HEK293 (cell line): ENCODE measurements around the gene SCRT2.
A peak's percentile ranks its signal among the peaks of the same experiment; 100 is the strongest.

ENCODE experiments used
- CTCF ChIA-PET: fragments of 350-600 bp; formaldehyde crosslinking; extraction: SDS; loops from one replicate; lab custom pipeline; 2021; ENCODE audit warnings: antibody characterized with exemption; lab: Yijun Ruan, JAX
- POLR2A ChIA-PET: fragments of 300-600 bp; formaldehyde crosslinking; extraction: SDS; loops from one replicate; lab custom pipeline; 2020; ENCODE audit warnings: antibody characterized with exemption, inconsistent platforms; lab: Yijun Ruan, JAX
- H3K27ac ChIP-seq: fragments of 200-500 bp; sonication (Bioruptor generic); 2 replicates; pipeline ENCODE4 v1.5.1; 2014; ENCODE audit warnings: low read depth, low read length, control low read depth, inconsistent platforms; ENCODE audit errors: extremely low read depth
- H3K36me3 ChIP-seq, 2 experiments: fragments of 200-500 bp in 1 of 2; sonication (Bioruptor generic) in 1 of 2; 1 replicate in 1 of 2; 2 replicates in 1 of 2; pipeline ENCODE4 v1.5.1; 2014 to 2017; ENCODE audit warnings: inconsistent platforms in 2 of 2, low read length in 2 of 2; ENCODE audit not compliant: control insufficient read depth in 2 of 2, insufficient read depth in 1 of 2
- H3K4me1 ChIP-seq: fragments of 200-500 bp; sonication (Bioruptor generic); 2 replicates; pipeline ENCODE4 v1.5.1; 2014; ENCODE audit warnings: mild to moderate bottlenecking, low read length, inconsistent platforms; ENCODE audit not compliant: control insufficient read depth, insufficient read depth
- H3K4me3 ChIP-seq: 2 replicates; pipeline ENCODE4 v1.5.1; 2011; ENCODE audit warnings: low read depth, mild to moderate bottlenecking, control low read depth, low read length, moderate library complexity
- H3K9me3 ChIP-seq: fragments of 200-500 bp; sonication (Bioruptor generic); 2 replicates; pipeline ENCODE4 v1.5.1; 2014; ENCODE audit warnings: low read depth, low read length, inconsistent platforms; ENCODE audit not compliant: control insufficient read depth, insufficient read depth
- BCL6B ChIP-seq: fragments of 450-650 bp; formaldehyde crosslinking; IDR thresholded peaks from 2 replicates; pipeline ENCODE4 v1.5.1; 2017; ENCODE audit warnings: missing biosample characterization, missing genetic modification characterization
- EGR2 ChIP-seq: fragments of 450-650 bp; formaldehyde crosslinking; IDR thresholded peaks from 2 replicates; pipeline ENCODE4 v1.5.1; 2016; ENCODE audit warnings: low read depth, missing biosample characterization, missing genetic modification characterization
- ELK4 ChIP-seq: IDR thresholded peaks from 2 replicates; pipeline ENCODE4 v1.6.1; 2011; ENCODE audit warnings: mild to moderate bottlenecking, low read depth, low read length, borderline replicate concordance
- HOXD13 ChIP-seq: sonication (generic); formaldehyde crosslinking; IDR thresholded peaks from 2 replicates; pipeline ENCODE4 v1.8.0; 2022; ENCODE audit warnings: missing genetic modification reagents, borderline replicate concordance
- IKZF3 ChIP-seq: fragments of 450-650 bp; IDR thresholded peaks from 2 replicates; pipeline ENCODE4 v1.5.0; 2018; ENCODE audit warnings: missing biosample characterization, mild to moderate bottlenecking, missing genetic modification characterization, moderate library complexity
- KLF1 ChIP-seq: fragments of 450-650 bp; formaldehyde crosslinking; IDR thresholded peaks from 2 replicates; pipeline ENCODE4 v1.5.1; 2016; ENCODE audit warnings: missing biosample characterization, missing genetic modification characterization
- SETDB1 ChIP-seq: IDR thresholded peaks from one replicate; pipeline ENCODE4 v1.6.1; 2017; ENCODE audit warnings: mild to moderate bottlenecking, low read length, moderate library complexity, mixed read lengths; ENCODE audit not compliant: insufficient read length
- ZBTB17 ChIP-seq: fragments of 450-650 bp; formaldehyde crosslinking; IDR thresholded peaks from 2 replicates; pipeline ENCODE4 v1.5.1; 2016; ENCODE audit warnings: missing biosample characterization, missing genetic modification characterization
- ZFP3 ChIP-seq: fragments of 450-650 bp; formaldehyde crosslinking; IDR thresholded peaks from 2 replicates; pipeline ENCODE4 v1.5.1; 2016; ENCODE audit warnings: low read depth, missing biosample characterization, missing genetic modification characterization
- ZFP41 ChIP-seq: fragments of 450-650 bp; formaldehyde crosslinking; IDR thresholded peaks from 2 replicates; pipeline ENCODE4 v1.5.1; 2016; ENCODE audit warnings: missing biosample characterization, missing genetic modification characterization, borderline replicate concordance
- ZNF140 ChIP-seq: fragments of 450-650 bp; formaldehyde crosslinking; IDR thresholded peaks from 2 replicates; pipeline ENCODE4 v1.5.1; 2016; ENCODE audit warnings: missing biosample characterization, missing genetic modification characterization
- ZNF175 ChIP-seq: fragments of 450-650 bp; formaldehyde crosslinking; IDR thresholded peaks from 2 replicates; pipeline ENCODE4 v1.5.1; 2016; ENCODE audit warnings: missing biosample characterization, missing genetic modification characterization
- ZNF221 ChIP-seq: fragments of 450-650 bp; formaldehyde crosslinking; IDR thresholded peaks from 2 replicates; pipeline ENCODE4 v1.5.1; 2017; ENCODE audit warnings: missing biosample characterization, missing genetic modification characterization, borderline replicate concordance
- ZNF266 ChIP-seq: fragments of 450-650 bp; formaldehyde crosslinking; IDR thresholded peaks from 2 replicates; pipeline ENCODE4 v1.5.1; 2016; ENCODE audit warnings: missing biosample characterization, missing genetic modification characterization, low read depth
- ZNF292 ChIP-seq: fragments of 450-650 bp; formaldehyde crosslinking; IDR thresholded peaks from 2 replicates; pipeline ENCODE4 v1.5.1; 2016; ENCODE audit warnings: low read depth, missing biosample characterization, missing genetic modification characterization, borderline replicate concordance
- ZNF311 ChIP-seq: fragments of 450-650 bp; formaldehyde crosslinking; IDR thresholded peaks from 2 replicates; pipeline ENCODE4 v1.5.1; 2017; ENCODE audit warnings: missing biosample characterization, missing genetic modification characterization, borderline replicate concordance
- ZNF354C ChIP-seq: fragments of 450-650 bp; formaldehyde crosslinking; IDR thresholded peaks from 2 replicates; pipeline ENCODE4 v1.5.1; 2016; ENCODE audit warnings: missing biosample characterization, missing genetic modification characterization, low read depth, borderline replicate concordance
- ZNF394 ChIP-seq: fragments of 450-650 bp; formaldehyde crosslinking; IDR thresholded peaks from 2 replicates; pipeline ENCODE4 v1.5.1; 2016; ENCODE audit warnings: missing biosample characterization, missing genetic modification characterization, mild to moderate bottlenecking, moderate library complexity, borderline replicate concordance
- ZNF488 ChIP-seq: fragments of 450-650 bp; formaldehyde crosslinking; IDR thresholded peaks from 2 replicates; pipeline ENCODE4 v1.5.1; 2016; ENCODE audit warnings: missing biosample characterization, missing genetic modification characterization
- ZNF548 ChIP-seq: fragments of 450-650 bp; formaldehyde crosslinking; IDR thresholded peaks from 2 replicates; pipeline ENCODE4 v1.5.1; 2016; ENCODE audit warnings: missing biosample characterization, missing genetic modification characterization
- ZNF549 ChIP-seq: fragments of 450-650 bp; IDR thresholded peaks from 2 replicates; pipeline ENCODE4 v1.5.1; 2018; ENCODE audit warnings: missing biosample characterization, missing genetic modification characterization, mild to moderate bottlenecking, inconsistent platforms, moderate library complexity
- ZNF621 ChIP-seq: fragments of 450-650 bp; formaldehyde crosslinking; IDR thresholded peaks from 2 replicates; pipeline ENCODE4 v1.5.1; 2017; ENCODE audit warnings: missing biosample characterization, missing genetic modification characterization
- ZNF670 ChIP-seq: fragments of 450-650 bp; formaldehyde crosslinking; IDR thresholded peaks from 2 replicates; pipeline ENCODE4 v1.5.1; 2016; ENCODE audit warnings: missing biosample characterization, missing genetic modification characterization, low read depth
- ZNF701 ChIP-seq: fragments of 450-650 bp; formaldehyde crosslinking; IDR thresholded peaks from 2 replicates; pipeline ENCODE4 v1.5.1; 2016; ENCODE audit warnings: missing biosample characterization, missing genetic modification characterization
- ZNF76 ChIP-seq: fragments of 450-650 bp; formaldehyde crosslinking; IDR thresholded peaks from 2 replicates; pipeline ENCODE4; 2016; ENCODE audit warnings: low read depth, missing biosample characterization, missing genetic modification characterization, borderline replicate concordance
- ZNF792 ChIP-seq: fragments of 450-650 bp; formaldehyde crosslinking; IDR thresholded peaks from 2 replicates; pipeline ENCODE4 v1.5.1; 2016; ENCODE audit warnings: missing biosample characterization, missing genetic modification characterization
- TF ChIP-seq, protein P1 (sequence below): fragments of 450-650 bp; formaldehyde crosslinking; IDR thresholded peaks from 2 replicates; pipeline ENCODE4 v1.5.1; 2017; ENCODE audit warnings: missing biosample characterization, mild to moderate bottlenecking, missing genetic modification characterization, moderate library complexity
- TF ChIP-seq, protein P2 (sequence below): fragments of 450-650 bp; formaldehyde crosslinking; IDR thresholded peaks from 2 replicates; pipeline ENCODE4 v1.5.1; 2016; ENCODE audit warnings: missing biosample characterization, missing genetic modification characterization
- TF ChIP-seq, protein P3 (sequence below): fragments of 450-650 bp; formaldehyde crosslinking; IDR thresholded peaks from 2 replicates; pipeline ENCODE4 v1.5.1; 2016; ENCODE audit warnings: missing biosample characterization, missing genetic modification characterization, borderline replicate concordance

Gene SCRT2

DNA sequence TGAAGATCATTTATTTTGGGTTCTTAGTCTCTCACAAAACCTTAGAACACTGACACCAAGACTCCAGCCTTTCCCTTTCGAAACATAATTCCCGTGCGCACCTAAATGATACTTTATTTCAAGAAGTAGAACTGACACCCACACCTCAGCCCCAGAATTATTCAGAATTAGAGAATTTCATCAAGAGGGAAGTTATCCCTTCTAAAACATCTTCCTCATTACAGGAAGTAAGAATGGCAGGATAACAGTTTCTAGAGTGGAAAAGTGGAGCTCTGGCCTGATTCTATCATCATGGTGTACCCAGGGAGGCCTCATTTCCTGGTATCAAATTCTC lies 21.2 kb downstream of the SCRT2 start (continued):
- TF ChIP-seq ZNF221 (tag by site-specific recombination) (no peak), ZNF792 (tag by site-specific recombination) (no peak), SETDB1 (no peak), ZBTB17 (tag by site-specific recombination) (no peak), ELK4 (no peak), ZNF76 (no peak), ZNF701 (tag by site-specific recombination) (no peak), ZFP41 (tag by site-specific recombination) (no peak), ZNF140 (tag by site-specific recombination) (no peak), KLF1 (tag by site-specific recombination) (no peak), ZNF621 (tag by site-specific recombination) (no peak), ZNF292 (tag by site-specific recombination) (no peak)
- TF ChIP-seq, protein P1, sequence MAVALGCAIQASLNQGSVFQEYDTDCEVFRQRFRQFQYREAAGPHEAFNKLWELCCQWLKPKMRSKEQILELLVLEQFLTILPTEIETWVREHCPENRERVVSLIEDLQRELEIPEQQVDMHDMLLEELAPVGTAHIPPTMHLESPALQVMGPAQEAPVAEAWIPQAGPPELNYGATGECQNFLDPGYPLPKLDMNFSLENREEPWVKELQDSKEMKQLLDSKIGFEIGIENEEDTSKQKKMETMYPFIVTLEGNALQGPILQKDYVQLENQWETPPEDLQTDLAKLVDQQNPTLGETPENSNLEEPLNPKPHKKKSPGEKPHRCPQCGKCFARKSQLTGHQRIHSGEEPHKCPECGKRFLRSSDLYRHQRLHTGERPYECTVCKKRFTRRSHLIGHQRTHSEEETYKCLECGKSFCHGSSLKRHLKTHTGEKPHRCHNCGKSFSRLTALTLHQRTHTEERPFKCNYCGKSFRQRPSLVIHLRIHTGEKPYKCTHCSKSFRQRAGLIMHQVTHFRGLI (tag by site-specific recombination), result no peak
- TF ChIP-seq, all 188 proteins: peak for 0

GRCh38 chr20:653590-654416 lies 21.8 kb downstream of the SCRT2 start:
- H3K4me1 ChIP-seq, result no peaks in the 10 kb centered on the region
- TF ChIP-seq ZNF175 (tag by site-specific recombination) (no peak), ZNF670 (tag by site-specific recombination) (no peak), SETDB1 (no peak), ZNF549 (tag by site-specific recombination) (no peak), ZFP3 (tag by site-specific recombination) (peak; percentile 49; the same call in 1 of the 2 replicates), ZNF354C (tag by site-specific recombination) (no peak), ZNF548 (no peak), ZNF394 (tag by site-specific recombination) (no peak), ZNF488 (tag by site-specific recombination) (no peak), BCL6B (no peak), HOXD13 (CRISPR knock-in tag) (no peak), ZNF266 (tag by site-specific recombination) (no peak), IKZF3 (tag by site-specific recombination) (no peak), EGR2 (tag by site-specific recombination) (no peak), ZNF311 (no peak)
- TF ChIP-seq, protein P2, sequence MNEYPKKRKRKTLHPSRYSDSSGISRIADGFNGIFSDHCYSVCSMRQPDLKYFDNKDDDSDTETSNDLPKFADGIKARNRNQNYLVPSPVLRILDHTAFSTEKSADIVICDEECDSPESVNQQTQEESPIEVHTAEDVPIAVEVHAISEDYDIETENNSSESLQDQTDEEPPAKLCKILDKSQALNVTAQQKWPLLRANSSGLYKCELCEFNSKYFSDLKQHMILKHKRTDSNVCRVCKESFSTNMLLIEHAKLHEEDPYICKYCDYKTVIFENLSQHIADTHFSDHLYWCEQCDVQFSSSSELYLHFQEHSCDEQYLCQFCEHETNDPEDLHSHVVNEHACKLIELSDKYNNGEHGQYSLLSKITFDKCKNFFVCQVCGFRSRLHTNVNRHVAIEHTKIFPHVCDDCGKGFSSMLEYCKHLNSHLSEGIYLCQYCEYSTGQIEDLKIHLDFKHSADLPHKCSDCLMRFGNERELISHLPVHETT (tag by site-specific recombination), result peak; percentile 40; the same call in 1 of the 2 replicates
- TF ChIP-seq, protein P3, sequence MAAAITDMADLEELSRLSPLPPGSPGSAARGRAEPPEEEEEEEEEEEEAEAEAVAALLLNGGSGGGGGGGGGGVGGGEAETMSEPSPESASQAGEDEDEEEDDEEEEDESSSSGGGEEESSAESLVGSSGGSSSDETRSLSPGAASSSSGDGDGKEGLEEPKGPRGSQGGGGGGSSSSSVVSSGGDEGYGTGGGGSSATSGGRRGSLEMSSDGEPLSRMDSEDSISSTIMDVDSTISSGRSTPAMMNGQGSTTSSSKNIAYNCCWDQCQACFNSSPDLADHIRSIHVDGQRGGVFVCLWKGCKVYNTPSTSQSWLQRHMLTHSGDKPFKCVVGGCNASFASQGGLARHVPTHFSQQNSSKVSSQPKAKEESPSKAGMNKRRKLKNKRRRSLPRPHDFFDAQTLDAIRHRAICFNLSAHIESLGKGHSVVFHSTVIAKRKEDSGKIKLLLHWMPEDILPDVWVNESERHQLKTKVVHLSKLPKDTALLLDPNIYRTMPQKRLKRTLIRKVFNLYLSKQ, result no peak

More at GRCh38 chr20:653590-654416, 21.8 kb downstream of the SCRT2 start:
- ChIA-PET POLR2A (no interaction called here), CTCF (interaction anchor here (0.7 to 5.4 kb wide), 5 partner anchors 8 to 85 kb away, joined by 3 to 81 read pairs (median 4); no protein-coding TSS in a partner anchor)
- H3K4me3 ChIP-seq, result peak overlapping the region; percentile 59
- H3K27ac ChIP-seq, result no peak overlapping the region
- no peaks in the 10 kb centered on the region for H3K9me3 ChIP-seq
- peaks cover 5 to 24% of the 10 kb centered on the region in 2 experiments; a peak in 2 of 3 replicates for H3K36me3 ChIP-seq
